Glutamatergic neuron (in vitro differentiated cells): ENCODE measurements around the gene LRR1. TPM values are rescaled to one million over a fixed set of nuclear protein-coding genes. Genes with fewer than 3 reads are reported as not detected.
"Not testable (repeated sequence)": the region's sequence is repeated elsewhere in the genome, so short reads cannot be mapped to it uniquely, and the experiment has no call there.

ENCODE experiments used
- DNase-seq: peaks from one replicate; pipeline ENCODE4 v3.0.0; 2022
- H3K27ac Mint-ChIP-seq: one replicate; pipeline ENCODE4 v1.8.0; 2020; ENCODE audit warnings: mild to moderate bottlenecking, mixed read lengths, inconsistent platforms; ENCODE audit not compliant: unreplicated experiment
- H3K27me3 Mint-ChIP-seq: one replicate; pipeline ENCODE4 v1.8.0; 2020; ENCODE audit warnings: mild to moderate bottlenecking, moderate library complexity, mixed read lengths, inconsistent platforms; ENCODE audit not compliant: unreplicated experiment
- H3K36me3 Mint-ChIP-seq: one replicate; pipeline ENCODE4 v1.8.0; 2020; ENCODE audit warnings: mild to moderate bottlenecking, mixed read lengths, inconsistent platforms; ENCODE audit not compliant: unreplicated experiment
- H3K4me1 Mint-ChIP-seq: one replicate; pipeline ENCODE4 v1.8.0; 2020; ENCODE audit warnings: mild to moderate bottlenecking, low read depth, mixed read lengths, inconsistent platforms; ENCODE audit not compliant: unreplicated experiment
- H3K4me3 Mint-ChIP-seq: one replicate; pipeline ENCODE4 v1.8.0; 2020; ENCODE audit warnings: mild to moderate bottlenecking, mixed read lengths, inconsistent platforms; ENCODE audit not compliant: unreplicated experiment
- H3K9me3 Mint-ChIP-seq: one replicate; pipeline ENCODE4 v1.8.0; 2020; ENCODE audit warnings: mild to moderate bottlenecking, moderate library complexity, mixed read lengths, inconsistent platforms; ENCODE audit not compliant: unreplicated experiment
- CTCF ChIP-seq: fragments of 200-600 bp; sonication (generic); IDR thresholded peaks from one replicate; pipeline ENCODE4 v1.5.0; 2021; ENCODE audit not compliant: partially characterized antibody, unreplicated experiment
- total RNA-seq: library from RNA; stranded (reverse); fragmentation: NEBNext Ultra II Directional; extraction: Animal tissue kit (Norgen Biotek cat#: 25700); gene quantifications from one replicate; pipeline ENCODE4 v1.2.1, GENCODE V29; 2021; ENCODE audit not compliant: unreplicated experiment

LRR1 gene
- total RNA-seq, 1 donor from 2014 or later: 8.0 TPM

- Mint-ChIP-seq H3K4me3 (peak overlapping the region; percentile 36), H3K27ac (no peak overlapping the region), H3K27me3 (peaks cover 3% of the 10 kb centered on the region), H3K4me1 (peaks cover 5% of the 10 kb centered on the region), H3K36me3 (no peaks in the 10 kb centered on the region), H3K9me3 (peaks cover 3% of the 10 kb centered on the region)
- TF ChIP-seq CTCF: no peak
- no peak for DNase-seq
These were observed 19.2 kb downstream of the LRR1 start for GRCh38 chr14:49617852-49618519.

DNA sequence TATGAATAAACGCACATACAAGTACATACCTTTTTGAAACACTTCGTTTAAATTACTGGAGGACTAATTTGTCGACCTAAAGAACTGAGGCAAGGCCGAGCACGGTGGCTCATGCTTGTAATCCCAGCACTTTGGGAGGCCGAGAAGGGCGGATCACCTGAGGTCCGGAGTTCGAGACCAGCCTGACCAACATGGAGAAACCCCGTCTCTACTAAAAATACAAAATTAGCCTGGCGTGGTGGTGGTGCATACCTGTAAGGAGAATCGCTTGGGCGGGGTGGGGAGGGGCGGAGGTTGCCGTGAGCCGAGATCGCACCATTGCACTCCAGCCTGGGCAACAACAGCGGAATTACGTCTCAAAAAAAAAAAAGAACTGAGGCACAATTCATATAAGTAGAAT, 20.5 kb downstream of the LRR1 start:
- H3K4me1 Mint-ChIP-seq, H3K36me3 Mint-ChIP-seq, DNase-seq, H3K9me3 Mint-ChIP-seq, H3K27me3 Mint-ChIP-seq: not testable (repeated sequence)
- Mint-ChIP-seq H3K27ac (peak overlapping the region; percentile 98), H3K4me3 (peak overlapping the region; percentile 97)

DNA sequence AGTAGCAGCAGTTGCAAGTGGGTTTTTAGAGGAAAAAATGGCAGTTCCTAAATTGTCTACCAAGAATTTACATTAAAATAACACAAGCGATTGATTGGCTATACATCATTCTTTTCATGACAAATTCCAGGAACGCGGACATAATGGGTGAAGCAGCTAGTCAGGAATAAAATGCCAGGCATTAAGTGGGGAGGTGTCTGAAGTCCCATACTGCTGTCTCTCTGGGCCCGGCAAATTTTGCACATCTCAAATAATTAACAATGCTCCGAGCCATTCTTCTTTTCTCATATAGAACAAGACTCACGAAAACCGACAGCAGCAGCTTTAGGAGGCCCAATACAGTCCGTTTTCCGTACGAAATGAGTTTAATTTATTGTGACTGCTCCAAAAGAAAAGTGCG, 21.0 kb downstream of the LRR1 start:
- Mint-ChIP-seq H3K36me3 (no peaks in the 10 kb centered on the region), H3K27ac (peak overlapping the region; percentile 98), H3K4me1 (peaks cover 5% of the 10 kb centered on the region), H3K27me3 (peaks cover 3% of the 10 kb centered on the region), H3K4me3 (peak overlapping the region; percentile 97), H3K9me3 (peaks cover 3% of the 10 kb centered on the region)
- no peak for DNase-seq
- no peak for TF ChIP-seq CTCF

DNA sequence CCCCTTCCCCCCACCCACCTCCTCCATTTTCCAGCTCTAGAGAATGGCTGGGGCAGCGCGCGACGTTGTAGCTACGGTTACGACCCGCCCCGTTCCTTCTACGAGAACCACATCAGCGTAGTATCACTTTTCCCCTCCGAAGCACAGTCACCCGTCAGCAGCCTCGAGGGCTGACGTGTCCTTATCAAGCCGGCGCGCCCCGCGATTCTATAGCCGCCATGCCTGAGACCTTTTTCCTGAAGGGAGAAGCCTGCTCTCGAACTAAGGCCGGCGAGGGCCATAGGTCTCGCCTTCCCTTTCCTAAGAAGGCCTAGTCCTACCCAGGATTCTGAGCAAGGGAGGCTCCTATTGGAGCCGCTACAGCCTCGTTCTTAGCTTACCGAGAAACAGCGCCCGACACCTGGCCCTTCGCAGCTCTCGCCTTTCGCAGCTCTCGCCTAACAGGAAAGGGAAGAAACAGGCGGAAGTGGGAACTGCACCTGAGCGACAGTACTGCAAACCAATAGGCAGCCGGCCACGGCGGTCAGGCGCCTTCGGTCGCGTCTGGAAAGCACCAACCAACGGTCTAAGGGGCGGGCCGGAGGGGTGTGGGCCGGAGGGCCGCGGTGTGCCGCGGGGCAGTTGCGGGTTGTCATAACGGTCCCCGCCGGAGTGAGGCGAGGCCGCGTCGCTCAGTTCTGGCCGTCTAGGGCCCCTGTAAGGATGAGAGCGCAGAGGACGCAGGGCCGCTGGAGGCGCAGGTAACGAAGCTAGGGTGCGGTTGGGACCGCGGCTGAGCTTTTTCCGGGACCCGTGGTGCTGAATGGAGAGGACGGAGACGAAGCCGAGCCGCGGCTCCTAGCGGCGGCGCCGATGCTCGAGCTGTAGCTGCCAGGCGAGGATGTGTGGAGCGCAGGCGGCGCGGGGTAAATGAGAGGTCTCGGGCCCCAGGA, 21.7 kb downstream of the LRR1 start, which contains the start of the genes MGAT2 and RPL36AL:
MGAT2 (plus strand) TSS at position 618 of the 932 bp plus-strand sequence. CDS start 470 bp downstream, outside the sequence.
RPL36AL (minus strand) TSS at position 445 of the 932 bp plus-strand sequence. CDS start 1,522 bp downstream, outside the sequence.
- TF ChIP-seq CTCF: peak; percentile 70
- Mint-ChIP-seq H3K4me3 (peak within 1 kb of the TSS; percentile 97), H3K27ac (peak within 1 kb of the TSS; percentile 98), H3K4me1 (peaks cover 5% of the 10 kb centered on the region), H3K27me3 (peaks cover 3% of the 10 kb centered on the region), H3K9me3 (peaks cover 3% of the 10 kb centered on the region), H3K36me3 (no peaks in the 10 kb centered on the region)
- DNase-seq: peak; percentile 99

DNA sequence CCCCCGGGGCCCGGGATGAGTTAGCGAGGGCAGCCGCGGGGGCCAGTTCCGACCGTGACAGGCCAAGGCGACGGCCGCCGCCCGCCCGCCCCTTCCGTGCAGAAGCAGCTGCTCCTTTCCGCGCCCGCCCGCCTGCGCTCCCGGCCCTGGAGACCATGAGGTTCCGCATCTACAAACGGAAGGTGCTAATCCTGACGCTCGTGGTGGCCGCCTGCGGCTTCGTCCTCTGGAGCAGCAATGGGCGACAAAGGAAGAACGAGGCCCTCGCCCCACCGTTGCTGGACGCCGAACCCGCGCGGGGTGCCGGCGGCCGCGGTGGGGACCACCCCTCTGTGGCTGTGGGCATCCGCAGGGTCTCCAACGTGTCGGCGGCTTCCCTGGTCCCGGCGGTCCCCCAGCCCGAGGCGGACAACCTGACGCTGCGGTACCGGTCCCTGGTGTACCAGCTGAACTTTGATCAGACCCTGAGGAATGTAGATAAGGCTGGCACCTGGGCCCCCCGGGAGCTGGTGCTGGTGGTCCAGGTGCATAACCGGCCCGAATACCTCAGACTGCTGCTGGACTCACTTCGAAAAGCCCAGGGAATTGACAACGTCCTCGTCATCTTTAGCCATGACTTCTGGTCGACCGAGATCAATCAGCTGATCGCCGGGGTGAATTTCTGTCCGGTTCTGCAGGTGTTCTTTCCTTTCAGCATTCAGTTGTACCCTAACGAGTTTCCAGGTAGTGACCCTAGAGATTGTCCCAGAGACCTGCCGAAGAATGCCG, 22.6 kb downstream of the LRR1 start:
- no peak for TF ChIP-seq CTCF
- H3K36me3 Mint-ChIP-seq: no peaks in the 10 kb centered on the region
- peak; percentile 86 for DNase-seq
- peak overlapping the region; percentile 98 for H3K27ac Mint-ChIP-seq
- H3K9me3 Mint-ChIP-seq: peaks cover 3% of the 10 kb centered on the region
- H3K4me1 Mint-ChIP-seq: peaks cover 5% of the 10 kb centered on the region
- H3K4me3 Mint-ChIP-seq: peak overlapping the region; percentile 89
- H3K27me3 Mint-ChIP-seq: peaks cover 3% of the 10 kb centered on the region
